Neural progenitor cell (in vitro differentiated cells): ENCODE results near the gene ASTN1.

Source experiments
- CTCF ChIP-seq: fragments of 200-600 bp; sonication (generic); IDR thresholded peaks from 2 replicates; pipeline ENCODE4 v1.5.1; 2017; ENCODE audit warnings: antibody characterized with exemption, mild to moderate bottlenecking
- EZH2 ChIP-seq: fragments of 200-600 bp; sonication (generic); IDR thresholded peaks from 2 replicates; pipeline ENCODE4 v1.6.1; 2017; ENCODE audit warnings: antibody characterized with exemption, mild to moderate bottlenecking, moderate library complexity

GRCh38 chr1:177128665-177129281 is 35.7 kb downstream of the ASTN1 start:
- no peak for TF ChIP-seq EZH2
- TF ChIP-seq CTCF: no peak
